ENCODE data around the gene ELOVL5.

DNA sequence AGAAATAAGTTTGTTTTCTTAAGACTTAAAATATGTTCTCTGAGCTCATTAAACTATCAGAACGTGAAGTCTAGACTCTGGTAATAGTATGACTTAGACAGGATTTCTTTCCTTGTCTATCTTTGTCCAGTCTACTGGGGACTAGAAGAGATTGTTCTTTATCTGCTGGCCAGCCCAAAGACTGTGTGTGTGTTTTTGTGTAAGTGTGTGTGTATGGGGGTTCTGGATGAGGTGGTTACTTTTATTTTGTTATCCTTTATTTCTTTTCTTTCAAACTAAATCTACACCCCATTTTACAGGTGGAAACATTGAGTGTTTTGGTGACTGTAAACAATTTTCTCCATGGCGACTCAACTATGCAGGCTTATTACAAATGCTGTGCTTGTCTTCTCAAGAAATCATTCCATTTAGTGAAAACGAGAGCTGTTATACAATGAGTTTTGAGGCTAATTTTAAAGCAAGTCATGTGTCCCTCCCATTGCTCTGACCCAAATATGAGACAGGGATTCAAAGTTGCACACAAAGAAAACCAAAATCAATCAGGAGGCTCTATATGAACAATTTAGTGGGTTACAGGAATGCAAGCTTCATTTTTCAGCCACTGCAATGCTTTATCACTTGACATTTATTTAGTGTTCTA lies 97.6 kb downstream of the ELOVL5 start:
- TF ChIP-seq GATA2 (IDR thresholded peaks at IDR 0.05; ENCODE audit: low read depth, low read length) (no peak), GATA3 (IDR thresholded peaks at IDR 0.05; ENCODE audit: low read depth, low read length) (no peak)

Measured in SH-SY5Y (cell line).